Vagina (tissue), 2 donors: ENCODE measurements around the gene EPB42. TPM values are rescaled to one million over a fixed set of nuclear protein-coding genes. Genes with fewer than 3 reads are reported as not detected.

Experiments
- DNase-seq, 2 donors: peaks; one replicate each; pipeline ENCODE4 v3.0.0-alpha.2; 2017; ENCODE audit errors: extremely low spot score in 2 of 2
- H3K27ac ChIP-seq: fragments of 200-600 bp; sonication (generic); one replicate; pipeline ENCODE4 v1.5.1; 2019
- H3K27me3 ChIP-seq: fragments of 200-600 bp; sonication (generic); one replicate; pipeline ENCODE4 v1.5.1; 2019
- H3K36me3 ChIP-seq, 2 donors: fragments of 200-600 bp; sonication (generic); one replicate each; pipeline ENCODE4 v1.5.1; 2017 to 2019
- H3K4me1 ChIP-seq: fragments of 200-600 bp; sonication (generic); one replicate; pipeline ENCODE4 v1.5.1; 2019
- H3K4me3 ChIP-seq, 2 donors: fragments of 200-600 bp; sonication (generic); 1 replicate in 1 of 2; 2 replicates in 1 of 2; pipeline ENCODE4 v1.5.1; 2016 to 2019
- H3K9me3 ChIP-seq: fragments of 200-600 bp; sonication (generic); one replicate; pipeline ENCODE4 v1.5.1; 2019
- CTCF ChIP-seq, 3 experiments: fragments of 450-650 bp in 2 of 3; fragments of 200-600 bp in 1 of 3; sonication (generic) in 1 of 3; IDR thresholded peaks; one replicate each; pipeline ENCODE4 v1.5.1; 2017 to 2019; ENCODE audit warnings: antibody characterized with exemption in 3 of 3, mild to moderate bottlenecking in 2 of 3, moderate library complexity in 2 of 3
- POLR2A ChIP-seq, 2 donors: fragments of 450-650 bp; IDR thresholded peaks; one replicate each; pipeline ENCODE4 v1.6.1; 2017; ENCODE audit warnings: antibody characterized with exemption in 2 of 2, mild to moderate bottlenecking in 2 of 2, moderate library complexity in 2 of 2
- POLR2AphosphoS5 ChIP-seq, 2 donors: sonication (generic); formaldehyde crosslinking; IDR thresholded peaks; one replicate each; pipeline ENCODE4 v1.9.0; 2017; ENCODE audit warnings: antibody characterized with exemption in 2 of 2, mild to moderate bottlenecking in 2 of 2, low read depth in 1 of 2; ENCODE audit not compliant: insufficient read depth in 1 of 2
- intact Hi-C: fragments of 100-400 bp; cut with DNase I; formaldehyde crosslinking; loops from one replicate; pipeline ENCODE4 v1.15.1; 2023
- total RNA-seq: library from RNA; depleted of rRNA; stranded (reverse); fragments of >200 nt; gene quantifications from one replicate; pipeline ENCODE4 v1.2.3, GENCODE V29; 2016

Gene EPB42
- total RNA-seq, 1 donor from 2014 or later, result not detected

DNA sequence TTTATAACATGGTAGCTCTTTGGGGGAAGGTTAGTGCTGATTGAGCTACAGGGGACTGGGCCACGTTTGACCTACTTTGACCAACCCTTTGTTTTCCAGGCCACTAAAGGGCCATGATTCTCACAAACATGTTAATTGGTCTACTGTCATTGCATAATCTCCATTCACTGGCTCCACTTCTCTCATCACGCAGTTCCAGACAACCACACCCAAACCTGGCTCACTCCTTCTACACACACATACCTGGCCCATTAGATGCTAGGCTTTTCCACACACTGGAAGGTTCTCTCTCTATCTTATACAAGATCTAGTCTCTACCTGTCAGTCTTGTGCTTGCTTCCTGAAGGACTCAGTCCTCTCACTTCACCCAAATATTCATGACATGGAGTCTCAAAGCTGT is 30.0 kb upstream of the EPB42 start:
- intact Hi-C loops, result no loop called here
- Histone ChIP-seq H3K4me1 (no peaks in the 10 kb centered on the region), H3K27ac (no peak overlapping the region), H3K27me3 (no peaks in the 10 kb centered on the region), H3K4me3 (no peak overlapping the region), H3K36me3 (no peaks in the 10 kb centered on the region), H3K9me3 (no peaks in the 10 kb centered on the region)
- peak in 1 of 2 donors; percentile 27 for DNase-seq
- TF ChIP-seq POLR2AphosphoS5 (IDR thresholded peaks at IDR 0.05; ENCODE audit: insufficient read depth in 1 of 2, low read depth in 1 of 2), result peak in 1 of 2 donors; percentile 51
- no peak for TF ChIP-seq CTCF (IDR thresholded peaks at IDR 0.05)

DNA sequence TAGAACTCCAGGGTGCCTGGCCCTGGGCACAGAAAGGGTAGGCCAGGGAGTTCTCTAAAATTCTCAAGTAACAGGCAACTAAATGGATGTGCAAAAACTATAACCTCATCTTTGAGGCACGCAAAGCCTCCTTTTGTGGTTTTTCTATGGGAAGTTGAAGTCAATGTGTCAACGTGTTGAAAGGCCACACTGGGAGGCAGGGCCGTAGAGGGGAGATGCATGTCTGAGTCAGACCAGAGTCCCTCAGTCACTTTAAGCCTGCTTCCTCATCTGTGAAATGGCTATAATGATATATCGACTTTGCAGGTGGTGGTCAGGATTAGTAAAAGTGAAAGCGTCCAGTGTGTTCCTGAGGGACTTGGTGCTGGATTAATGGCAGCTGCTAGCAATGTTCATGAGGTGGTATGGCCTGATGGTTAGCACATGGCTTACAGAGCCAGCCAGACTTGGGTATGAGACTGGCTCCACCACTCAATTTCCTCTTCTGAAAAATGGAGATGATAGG is 28.9 kb upstream of the EPB42 start:
- intact Hi-C loops, result no loop called here

DNA sequence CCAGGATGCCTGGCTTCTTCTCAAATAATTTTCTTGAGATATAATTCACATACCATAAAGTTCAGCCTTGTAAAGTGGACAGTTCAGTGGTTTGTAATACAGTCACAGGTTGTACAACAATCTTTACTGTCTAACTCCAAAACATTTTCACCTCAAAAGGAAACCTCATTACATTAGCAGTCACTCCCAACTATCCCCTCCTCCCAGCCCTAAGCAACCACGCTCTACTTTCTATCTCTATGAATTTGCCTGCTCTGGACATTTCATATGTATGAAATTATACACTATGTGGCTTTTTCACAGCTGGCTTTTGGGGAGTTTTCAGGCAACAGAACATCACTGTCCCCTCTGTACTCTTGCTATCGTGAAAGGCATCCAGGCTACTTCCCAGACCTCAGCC is 28.4 kb upstream of the EPB42 start:
- no peak overlapping the region for H3K27ac ChIP-seq
- TF ChIP-seq CTCF (IDR thresholded peaks at IDR 0.05) (no peak), POLR2A (IDR thresholded peaks at IDR 0.05) (no peak)

More for the DNA sequence above, 28.9 kb upstream of the EPB42 start:
- H3K4me3 ChIP-seq, result no peak overlapping the region
- H3K9me3 ChIP-seq, result no peaks in the 10 kb centered on the region
- TF ChIP-seq CTCF (IDR thresholded peaks at IDR 0.05) (no peak), POLR2A (IDR thresholded peaks at IDR 0.05) (no peak), POLR2AphosphoS5 (IDR thresholded peaks at IDR 0.05; ENCODE audit: insufficient read depth in 1 of 2, low read depth in 1 of 2) (no peak)
- H3K27ac ChIP-seq, result no peak overlapping the region
- H3K27me3 ChIP-seq, result no peaks in the 10 kb centered on the region
- peak in 1 of 2 donors; percentile 60 for DNase-seq
- no peaks in the 10 kb centered on the region for H3K4me1 ChIP-seq
- no peaks in the 10 kb centered on the region for H3K36me3 ChIP-seq

DNA sequence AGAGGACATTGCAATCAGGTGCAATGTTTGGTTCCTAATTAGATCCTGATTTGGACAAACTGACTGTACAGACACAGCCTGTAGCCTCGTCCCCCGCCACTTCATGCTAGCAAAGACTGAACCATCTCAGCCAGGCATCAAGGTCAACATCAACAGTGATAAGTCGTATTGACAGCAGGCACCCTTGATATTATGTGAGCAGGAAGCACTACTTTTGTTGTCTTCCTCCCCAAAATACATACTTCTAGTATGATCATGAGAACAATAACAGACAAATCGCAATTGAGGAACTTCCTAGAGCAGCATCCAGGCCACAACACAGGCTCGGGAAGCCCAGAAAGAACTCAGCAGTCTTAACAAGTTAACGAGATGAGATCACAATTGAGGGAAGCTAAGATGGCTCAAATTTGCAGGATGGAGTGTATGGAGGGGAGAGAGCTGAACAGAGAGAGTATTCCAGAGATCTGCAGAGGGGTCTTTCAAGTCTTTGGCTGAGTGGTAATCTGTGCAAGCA is 25.5 kb upstream of the EPB42 start:
- TF ChIP-seq CTCF (IDR thresholded peaks at IDR 0.05), result no peak
- H3K27me3 ChIP-seq, result no peaks in the 10 kb centered on the region
- intact Hi-C loops, result no loop called here

More for the DNA sequence above, 28.4 kb upstream of the EPB42 start:
- DNase-seq, result peak in 1 of 2 donors; percentile 64
- H3K4me3 ChIP-seq, result no peak overlapping the region
- no peaks in the 10 kb centered on the region for H3K27me3 ChIP-seq
- H3K4me1 ChIP-seq, result no peaks in the 10 kb centered on the region
- H3K36me3 ChIP-seq, result no peaks in the 10 kb centered on the region
- no peaks in the 10 kb centered on the region for H3K9me3 ChIP-seq
- intact Hi-C loops, result no loop called here

DNA sequence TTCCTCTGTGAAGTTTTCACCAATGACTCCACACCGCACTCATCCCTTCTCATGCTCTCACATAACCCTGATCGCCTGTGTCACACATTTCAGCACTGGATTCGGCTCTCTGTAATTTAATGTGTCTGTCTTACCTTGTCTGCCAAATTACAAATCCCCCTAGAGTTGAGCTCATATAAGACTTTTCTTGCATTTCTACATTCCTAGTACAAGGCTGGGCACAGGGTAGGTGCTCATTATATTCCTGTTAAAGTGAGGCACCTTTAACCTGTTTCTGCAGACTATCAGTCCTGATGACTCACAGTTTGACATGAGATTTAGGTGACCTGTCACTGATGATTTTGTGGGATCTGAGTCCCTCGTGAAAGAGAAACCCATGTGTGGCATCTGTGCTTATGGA is 23.3 kb upstream of the EPB42 start:
- H3K9me3 ChIP-seq, result no peaks in the 10 kb centered on the region
- H3K4me3 ChIP-seq, result no peak overlapping the region
- no peaks in the 10 kb centered on the region for H3K4me1 ChIP-seq
- DNase-seq, result peak; percentile 19 to 37
- H3K27ac ChIP-seq, result no peak overlapping the region
- intact Hi-C loops, result no loop called here
- H3K27me3 ChIP-seq, result no peaks in the 10 kb centered on the region
- TF ChIP-seq POLR2A (IDR thresholded peaks at IDR 0.05) (no peak), POLR2AphosphoS5 (IDR thresholded peaks at IDR 0.05; ENCODE audit: insufficient read depth in 1 of 2, low read depth in 1 of 2) (no peak), CTCF (IDR thresholded peaks at IDR 0.05) (no peak)
- H3K36me3 ChIP-seq, result no peaks in the 10 kb centered on the region

More for the DNA sequence above, 25.5 kb upstream of the EPB42 start:
- H3K36me3 ChIP-seq, result no peaks in the 10 kb centered on the region
- H3K9me3 ChIP-seq, result no peaks in the 10 kb centered on the region
- H3K27ac ChIP-seq, result no peak overlapping the region
- DNase-seq, result peak; percentile 7 to 52
- no peak overlapping the region for H3K4me3 ChIP-seq
- H3K4me1 ChIP-seq, result no peaks in the 10 kb centered on the region
